ENCODE measurements around the gene PPEF1.
"Not testable (repeated sequence)": the region's sequence is repeated elsewhere in the genome, so short reads cannot be mapped to it uniquely, and the experiment has no call there.

The PPEF1 gene

GRCh38 chrX:18702362-18703195 is 4.9 kb upstream of the PPEF1 start:
- no peak for DNase-seq

GRCh38 chrX:18709833-18710232 is 2.4 kb downstream of the PPEF1 start:
- no peak for DNase-seq

- DNase-seq, result no peak
These were observed 7.5 kb downstream of the PPEF1 start for GRCh38 chrX:18714910-18715309.

DNA sequence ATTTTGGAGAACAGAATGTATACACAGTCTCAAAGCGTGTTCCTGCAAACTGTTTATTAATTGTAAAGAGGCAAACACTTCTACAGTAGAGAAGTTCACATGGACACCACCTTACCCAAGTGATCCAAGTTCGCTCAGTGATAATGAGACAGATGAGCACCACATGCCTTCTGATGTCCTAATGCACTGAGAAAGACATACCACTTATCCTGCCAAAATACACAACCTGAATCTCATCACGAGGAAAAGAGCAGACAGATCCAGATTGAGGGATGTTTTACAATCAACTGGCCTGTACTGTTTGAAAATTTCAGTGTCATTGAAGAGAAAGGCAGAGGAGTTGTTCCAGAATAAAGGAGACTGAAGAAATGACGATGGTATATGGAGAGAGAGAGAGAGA is 12.4 kb downstream of the PPEF1 start:
- DNase-seq, result no peak

GRCh38 chrX:18721683-18722499 is 14.4 kb downstream of the PPEF1 start:
- no peak for DNase-seq

DNA sequence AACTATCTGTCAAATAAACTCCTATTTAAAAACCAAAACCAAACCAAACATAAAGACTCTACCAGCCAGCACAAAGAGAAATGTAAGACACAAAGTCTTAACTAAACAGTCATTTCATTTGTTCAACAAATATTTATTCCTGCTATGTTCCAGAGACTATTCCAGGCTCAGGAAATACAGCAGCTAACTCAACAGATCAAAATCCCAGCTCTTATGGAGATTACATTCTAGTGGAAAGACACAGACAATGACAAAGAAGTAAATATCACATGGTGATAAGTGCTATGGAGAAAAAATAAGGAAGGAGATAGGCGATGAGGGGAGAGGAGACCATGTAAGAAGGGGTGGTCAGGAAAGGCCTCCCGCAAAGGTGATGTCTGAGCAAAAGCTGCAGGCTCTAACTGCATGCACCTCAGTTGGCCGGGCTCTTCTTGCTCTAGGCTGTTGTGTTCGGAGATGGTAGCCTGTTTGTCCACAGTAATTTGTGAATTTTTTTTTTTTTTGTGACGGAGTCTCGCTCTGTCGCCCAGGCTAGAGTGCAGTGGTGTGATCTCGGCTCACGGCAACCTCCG is 15.1 kb downstream of the PPEF1 start:
- no peak for DNase-seq

GRCh38 chrX:18725310-18725943 is 18.0 kb downstream of the PPEF1 start:
- no peak for DNase-seq

DNA sequence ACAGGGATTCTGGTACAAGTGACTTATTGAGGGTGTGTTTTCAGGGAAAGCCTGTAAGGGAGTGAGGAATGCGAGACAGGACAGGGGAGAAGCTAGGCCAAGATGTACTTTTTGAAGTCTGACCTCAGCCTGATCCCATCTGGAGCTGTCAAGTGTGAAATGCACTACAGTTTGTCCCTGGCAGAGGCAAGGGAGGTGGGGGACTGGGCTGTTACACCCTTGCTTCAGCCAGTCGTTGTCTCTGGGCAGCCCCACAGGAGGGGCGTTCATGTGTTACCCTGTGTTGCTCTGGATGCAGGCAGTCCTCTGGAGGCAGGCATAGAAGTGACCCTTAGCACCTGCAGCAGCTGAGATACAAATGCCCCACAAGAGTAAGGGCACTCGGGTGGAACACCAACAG is 25.8 kb downstream of the PPEF1 start:
- DNase-seq, result no peak

DNA sequence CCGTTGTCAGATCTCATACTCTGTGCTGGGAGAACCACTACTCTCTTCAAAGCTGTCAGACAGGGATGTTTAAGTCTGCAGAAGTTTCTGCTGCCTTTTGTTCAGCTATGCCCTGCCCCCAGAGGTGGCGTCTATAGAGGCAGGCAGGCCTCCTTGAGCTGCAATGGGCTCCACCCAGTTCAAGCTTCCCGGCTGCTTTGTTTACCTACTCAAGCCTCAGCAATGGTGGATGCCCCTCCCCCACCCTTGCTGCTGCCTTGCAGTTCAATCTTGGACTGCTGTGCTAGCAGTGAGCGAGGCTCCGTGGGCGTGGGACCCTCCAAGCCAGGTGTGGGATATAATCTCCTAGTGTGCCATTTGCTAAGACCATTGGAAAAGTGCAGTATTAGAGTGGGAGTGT is 32.2 kb downstream of the PPEF1 start:
- not testable (repeated sequence) for DNase-seq

- DNase-seq, result no peak
These were observed 41.1 kb downstream of the PPEF1 start for GRCh38 chrX:18748499-18748898.

GRCh38 chrX:18753631-18754030 is 46.2 kb downstream of the PPEF1 start:
- no peak for DNase-seq

- no peak for DNase-seq
These were observed 48.2 kb downstream of the PPEF1 start for GRCh38 chrX:18755651-18756050.

- no peak for DNase-seq
These were observed 50.8 kb downstream of the PPEF1 start for GRCh38 chrX:18757956-18758932.

- no peak for DNase-seq
These were observed 54.3 kb downstream of the PPEF1 start for GRCh38 chrX:18761750-18762149.

DNA sequence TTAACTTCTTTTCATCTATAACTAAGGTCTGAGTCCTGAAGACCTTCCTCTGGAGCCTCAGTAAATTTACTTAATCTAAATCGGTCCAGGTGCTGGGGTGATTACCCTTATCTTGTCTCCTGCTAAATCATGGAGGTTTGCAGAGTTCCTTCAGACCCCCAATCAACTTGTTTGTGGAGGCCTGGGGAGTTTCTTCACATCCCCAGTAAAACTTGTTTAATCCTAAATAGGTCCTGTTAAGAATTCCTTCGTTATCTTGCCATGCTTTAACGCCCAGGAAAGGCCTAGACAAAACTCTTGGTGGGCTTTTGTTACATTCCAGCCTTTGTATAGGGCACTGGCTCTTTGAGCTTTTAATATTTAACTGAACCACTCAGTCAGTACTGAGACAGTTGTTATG is 55.7 kb downstream of the PPEF1 start:
- DNase-seq, result not testable (repeated sequence)

DNA sequence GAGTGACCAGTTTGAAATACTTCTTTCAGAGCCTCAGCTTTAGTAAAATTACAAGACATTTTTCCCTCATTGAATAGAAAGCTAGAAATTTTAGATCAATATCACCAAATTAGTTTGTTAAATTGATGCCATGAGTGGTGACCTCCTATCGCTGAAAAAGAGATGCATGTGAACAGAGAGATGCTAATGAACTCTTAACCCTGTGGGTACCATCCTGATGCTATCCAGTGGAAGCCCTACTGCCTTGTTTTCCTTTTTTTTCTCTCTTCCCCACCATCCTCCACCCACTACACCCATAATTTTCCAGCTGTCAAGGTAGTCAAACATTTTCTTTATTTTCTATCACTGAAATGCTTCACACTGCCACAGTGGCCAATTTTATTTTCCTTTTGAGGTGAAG is 61.9 kb downstream of the PPEF1 start:
- no peak for DNase-seq

DNA sequence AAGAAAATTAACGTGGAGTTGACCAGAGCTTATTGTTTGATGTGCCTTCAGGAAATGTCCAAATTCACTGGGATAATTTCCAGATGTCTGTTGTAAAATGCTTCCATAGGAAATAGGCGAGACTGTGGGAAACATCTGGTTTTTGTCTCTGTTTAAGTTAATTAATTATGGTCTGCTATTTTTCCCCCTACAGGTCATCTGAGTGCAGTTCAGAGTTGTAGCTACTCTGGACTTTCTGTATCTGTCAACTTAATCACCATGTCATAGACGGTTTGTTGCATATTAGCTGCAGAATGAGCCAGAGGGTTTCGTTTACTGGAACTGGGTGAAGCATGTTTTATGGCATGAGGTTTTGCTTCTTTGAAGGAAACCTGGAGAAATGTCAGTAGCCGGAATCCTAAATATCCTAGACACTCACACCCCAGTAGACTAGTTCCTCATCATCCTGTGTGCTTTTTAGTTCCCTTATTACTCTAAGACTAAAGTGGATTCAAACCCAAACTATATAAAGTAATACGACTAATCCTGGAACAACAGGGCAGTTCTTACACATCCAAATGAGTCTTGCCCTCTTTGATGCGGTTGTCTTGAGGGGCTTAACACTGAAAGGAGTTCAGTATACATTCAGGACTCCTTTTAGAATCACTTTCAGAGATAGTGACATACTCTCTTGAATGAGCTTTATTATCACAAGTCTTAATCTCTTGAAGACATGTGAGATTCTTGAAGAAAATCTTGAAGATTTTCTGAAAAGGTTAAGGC is 62.5 kb downstream of the PPEF1 start:
- DNase-seq, result no peak

DNA sequence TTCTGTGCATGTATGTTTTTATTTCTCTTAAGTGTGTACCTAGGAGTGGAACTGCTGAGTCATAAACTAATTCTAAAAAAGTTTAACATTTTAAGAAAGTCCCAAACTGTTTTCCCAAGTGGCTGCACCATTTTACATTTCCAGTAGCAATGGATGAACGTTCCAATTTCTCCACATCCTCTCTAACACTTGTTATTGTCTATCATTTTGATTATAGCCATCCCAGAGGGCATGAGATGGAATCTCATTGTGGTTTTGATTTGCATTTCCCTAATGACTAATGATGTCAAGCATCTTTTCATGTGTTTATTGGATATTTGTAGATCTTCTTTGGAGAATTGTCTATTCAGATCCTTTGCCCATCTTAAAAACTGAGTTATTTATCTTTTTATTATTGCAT is 82.5 kb downstream of the PPEF1 start:
- DNase-seq, result no peak

GRCh38 chrX:18792828-18793227 is 85.4 kb downstream of the PPEF1 start:
- no peak for DNase-seq

DNA sequence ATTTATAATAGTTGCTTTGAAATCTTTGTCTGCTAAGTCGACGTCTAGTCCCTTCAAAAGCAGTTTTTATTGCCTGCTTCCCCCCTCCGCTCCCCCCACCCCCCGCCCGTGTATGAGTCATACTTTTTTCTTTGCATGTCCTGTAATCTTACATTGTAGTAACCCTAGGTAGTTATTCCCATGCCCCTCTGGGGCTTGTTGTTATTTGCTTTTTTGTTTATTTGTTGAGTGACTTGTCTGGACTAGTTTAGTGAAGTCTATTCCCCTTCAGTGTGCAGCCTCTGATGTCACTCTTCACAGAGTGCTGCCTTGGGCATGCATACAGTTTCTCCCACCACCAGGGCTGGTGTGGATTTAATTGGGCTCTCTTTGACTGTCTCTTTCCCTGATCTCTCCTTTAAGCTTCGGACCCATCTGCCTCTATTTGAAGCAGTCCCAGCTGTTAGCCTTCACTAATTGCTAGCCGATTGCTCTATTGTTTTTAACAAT is 86.2 kb downstream of the PPEF1 start:
- no peak for DNase-seq

DNA sequence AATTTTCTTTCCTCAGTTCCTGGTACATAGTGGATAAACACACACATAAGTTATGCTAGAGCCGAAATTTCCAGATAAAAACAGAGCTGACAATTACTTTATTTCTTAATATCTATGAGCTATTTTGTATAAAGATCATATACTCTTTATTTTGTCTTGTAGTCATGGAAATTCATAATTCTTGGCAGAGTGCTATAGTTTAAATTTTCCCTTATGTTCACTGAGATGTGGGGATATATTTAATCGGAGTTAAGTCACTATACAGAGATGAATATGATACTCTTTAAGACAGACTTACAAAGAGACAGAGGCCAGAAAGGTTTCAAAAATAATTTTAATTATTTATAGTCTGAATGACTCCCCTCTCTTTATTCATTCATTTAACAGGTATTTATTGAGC is 89.7 kb downstream of the PPEF1 start:
- no peak for DNase-seq
